ENCODE measurements around the gene SETD7.
"Not testable (repeated sequence)": the region's sequence is repeated elsewhere in the genome, so short reads cannot be mapped to it uniquely, and the experiment has no call there.

Gene SETD7

GRCh38 chr4:139461022-139461628 is 94.9 kb downstream of the SETD7 start:
- no peak for DNase-seq

GRCh38 chr4:139460565-139460964 is 95.5 kb downstream of the SETD7 start:
- DNase-seq = no peak

- no peak for DNase-seq
Measured at GRCh38 chr4:139458999-139459398, 97.0 kb downstream of the SETD7 start.

- no peak for DNase-seq
Measured at GRCh38 chr4:139458543-139458942, 97.5 kb downstream of the SETD7 start.

GRCh38 chr4:139457318-139457717 is 98.7 kb downstream of the SETD7 start:
- DNase-seq = no peak

- no peak for DNase-seq
Measured at GRCh38 chr4:139455126-139455538, 100.9 kb downstream of the SETD7 start.

- DNase-seq = no peak
Measured at GRCh38 chr4:139454111-139455045, 101.6 kb downstream of the SETD7 start, which contains the start of gene RAB33B. TSS of gene RAB33B (plus strand) at chr4:139454121. CDS start at chr4:139454196, 75 bp downstream.

GRCh38 chr4:139453371-139454110 is 102.5 kb downstream of the SETD7 start:
- peak; percentile 38 for DNase-seq

GRCh38 chr4:139453041-139453370 is 103.0 kb downstream of the SETD7 start:
- no peak for DNase-seq

- no peak for DNase-seq
Measured at GRCh38 chr4:139451997-139452396, 104.0 kb downstream of the SETD7 start.

- DNase-seq = no peak
Measured at GRCh38 chr4:139450586-139450985, 105.4 kb downstream of the SETD7 start.

- DNase-seq = not testable (repeated sequence)
Measured at GRCh38 chr4:139447078-139447477, 108.9 kb downstream of the SETD7 start.

Measured in NCI-H187 treated with DMSO at 0.1 percent for 48 hours (cell line).